ENCODE data around the gene AKAP3. TPM values are rescaled to one million over a fixed set of nuclear protein-coding genes. Genes with fewer than 3 reads are reported as not detected.

AKAP3 gene
- total and polyA plus RNA-seq, 10 of the 15 experiments (the other 5 are each of a cell fraction or from before 2014, with no cell fraction given) = 0.40 to 2.4 (median 1.3) TPM

DNA sequence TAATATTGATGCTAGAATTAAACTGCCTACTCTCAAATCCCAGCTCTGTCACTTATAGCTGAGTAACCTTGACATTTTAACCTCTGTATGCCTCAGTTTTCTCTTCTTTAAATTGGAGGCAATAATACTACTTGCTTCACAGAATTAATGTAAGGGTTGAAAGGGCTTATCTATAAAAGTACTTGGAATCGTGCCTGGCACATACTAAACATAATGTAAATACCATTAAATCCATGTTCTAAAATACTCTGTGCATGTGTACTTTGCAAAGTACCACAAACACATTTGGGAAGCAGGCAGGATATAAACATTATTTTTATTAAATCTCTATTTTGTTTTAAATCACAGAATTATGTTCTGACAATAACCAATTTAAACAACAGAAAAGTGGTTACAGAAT lies 44.9 kb downstream of the AKAP3 start (continued):
- TF ChIP-seq TCF7 (IDR thresholded peaks at IDR 0.05; ENCODE audit: borderline replicate concordance) = no peak
- no peak for TF ChIP-seq ZNF24 (IDR thresholded peaks at IDR 0.05)
- no peak for TF ChIP-seq NBN (IDR thresholded peaks at IDR 0.05)

GRCh38 chr12:4603421-4603820 lies 45.4 kb downstream of the AKAP3 start:
- POLR2A ChIA-PET = no interaction called here
- Histone ChIP-seq H3K4me3 (no peak overlapping the region), H2AFZ (ENCODE audit: control insufficient read depth, low read depth, low read length) (no peak overlapping the region), H3K4me2 (ENCODE audit: control insufficient read depth, insufficient read depth) (no peak overlapping the region), H3K4me1 (ENCODE audit: control insufficient read depth, insufficient read depth, low read length) (no peaks in the 10 kb centered on the region), H3K27me3 (replicated peaks in 1 of 2; ENCODE audit: control insufficient read depth in 2 of 2, insufficient read depth in 2 of 2, low read length in 1 of 2) (no peaks in the 10 kb centered on the region), H3K9ac (ENCODE audit: control insufficient read depth, insufficient read depth, low read length) (no peak overlapping the region), H3K79me2 (ENCODE audit: control insufficient read depth, insufficient read depth, low read length) (peaks cover 9% of the 10 kb centered on the region), H4K20me1 (ENCODE audit: control insufficient read depth, insufficient read depth) (no peaks in the 10 kb centered on the region), H3K36me3 (ENCODE audit: control insufficient read depth in 2 of 2, insufficient read depth in 2 of 2, low read length in 1 of 2) (no peaks in the 10 kb centered on the region), H3K9me3 (replicated peaks; ENCODE audit: control insufficient read depth, insufficient read depth, low read length) (no peaks in the 10 kb centered on the region), H3K27ac (ENCODE audit: control insufficient read depth, insufficient read depth) (no peak overlapping the region)
- CTCF ChIA-PET = interaction anchor here (1.0 to 5.1 kb wide), 10 partner anchors 9 to 72 kb away, joined by 3 to 30 read pairs (median 4); partner anchors contain the start of genes AKAP3 and NDUFA9
- no peak for ATAC-seq
- RAD21 ChIA-PET (ENCODE audit: unreplicated experiment) = no interaction called here
- no peak for TF ChIP-seq ATF3 (IDR thresholded peaks at IDR 0.05; ENCODE audit: borderline replicate concordance, extremely low read depth, low read depth, low read length)
- no peak for TF ChIP-seq TAF1 (IDR thresholded peaks at IDR 0.05; ENCODE audit: borderline replicate concordance, low read depth, low read length)
- no peak for TF ChIP-seq MYB (IDR thresholded peaks at IDR 0.05; ENCODE audit: borderline replicate concordance, low read depth, low read length)
- TF ChIP-seq POLR2A (IDR thresholded peaks at IDR 0.05; ENCODE audit: low read depth, low read length) = no peak
- no peak for TF ChIP-seq ZZZ3 (IDR thresholded peaks at IDR 0.05; ENCODE audit: control insufficient read depth, insufficient read length, low read depth)
- no peak for TF ChIP-seq CHD4 (IDR thresholded peaks at IDR 0.05)
- no peak for TF ChIP-seq ESRRA (IDR thresholded peaks at IDR 0.05; ENCODE audit: low read length)
- TF ChIP-seq ZNF622 (IDR thresholded peaks at IDR 0.05) = no peak
- DNase-seq (ENCODE audit: low read depth, low spot score) = no peak
- WGBS (ENCODE audit: insufficient coverage, insufficient replicate concordance, low lambda C conversion rate, missing lambda C conversion rate) = 66% methylated on average over 6 of the region's 7 CpGs
- in situ Hi-C loops (cut with MboI) = no loop called here
- SMC1A ChIA-PET (ENCODE audit: uncharacterized antibody, unreplicated experiment) = interaction anchor here (1.1 to 1.2 kb wide), 2 partner anchors 13 to 41 kb away, joined by 3 to 4 read pairs; no protein-coding TSS in a partner anchor
- BruUV-seq (replicated peaks) = no TSS peak
- intact Hi-C loops (cut with micrococcal nuclease; ENCODE audit: unreplicated experiment) = loop anchor here (10.0 kb wide), 1 partner anchor 151 kb away; no protein-coding TSS in a partner anchor
- FAIRE-seq = no peak
